ENCODE measurements around the gene CCDC38. TPM values are rescaled to one million over a fixed set of nuclear protein-coding genes. Genes with fewer than 3 reads are reported as not detected.

CCDC38 gene
- total RNA-seq, 1 experiment from 2014 or later: not detected

GRCh38 chr12:95908573-95908972, 33.8 kb downstream of the CCDC38 start (continued):
- TF ChIP-seq ZNF232 (CRISPR knock-in tag; IDR thresholded peaks at IDR 0.05): no peak

- H3K27ac Mint-ChIP-seq: no peak overlapping the region
- CTCF ChIA-PET: no interaction called here
- POLR2A ChIA-PET: no interaction called here
Observed at GRCh38 chr12:95898081-95898480, 44.3 kb downstream of the CCDC38 start.

More at GRCh38 chr12:95898081-95898480, 44.3 kb downstream of the CCDC38 start:
- no peaks in the 10 kb centered on the region for H3K4me1 Mint-ChIP-seq
- H3K36me3 Mint-ChIP-seq: peaks cover 2% of the 10 kb centered on the region
- TF ChIP-seq E2F5 (CRISPR knock-in tag; IDR thresholded peaks at IDR 0.05) (no peak), SP1 (CRISPR knock-in tag; conservative IDR thresholded peaks at IDR 0.05) (no peak), USF2 (CRISPR knock-in tag; IDR thresholded peaks at IDR 0.05) (no peak), ARID4B (CRISPR knock-in tag; IDR thresholded peaks at IDR 0.05; ENCODE audit: borderline replicate concordance) (no peak), FOXJ3 (CRISPR knock-in tag; IDR thresholded peaks at IDR 0.05; ENCODE audit: borderline replicate concordance) (no peak), ZNF532 (CRISPR knock-in tag; IDR thresholded peaks at IDR 0.05; ENCODE audit: borderline replicate concordance) (no peak), CTCF (IDR thresholded peaks at IDR 0.05) (no peak), ERG (CRISPR knock-in tag; IDR thresholded peaks at IDR 0.05) (no peak), NFYB (CRISPR knock-in tag; conservative IDR thresholded peaks at IDR 0.05; ENCODE audit: low read depth) (no peak), CDX4 (CRISPR knock-in tag; IDR thresholded peaks at IDR 0.05; ENCODE audit: borderline replicate concordance) (no peak), MXD4 (CRISPR knock-in tag; IDR thresholded peaks at IDR 0.05; ENCODE audit: borderline replicate concordance) (no peak), RELA (CRISPR knock-in tag; IDR thresholded peaks at IDR 0.05; ENCODE audit: borderline replicate concordance) (no peak), HMGXB4 (CRISPR knock-in tag; IDR thresholded peaks at IDR 0.05) (no peak), ZNF671 (CRISPR knock-in tag; IDR thresholded peaks at IDR 0.05) (no peak), NR3C1 (CRISPR knock-in tag; conservative IDR thresholded peaks at IDR 0.05; ENCODE audit: low read depth) (no peak)
- no peak overlapping the region for H3K4me3 Mint-ChIP-seq
- no peaks in the 10 kb centered on the region for H3K27me3 Mint-ChIP-seq (ENCODE audit: low read depth)
- DNase-seq (ENCODE audit: low spot score): no peak
- ATAC-seq: no peak
- peaks cover 10% of the 10 kb centered on the region for H3K9me3 Mint-ChIP-seq

All from WTC11 (cell line).